Endothelial cell of umbilical vein (primary cell): ENCODE data around the gene C14orf39.

Source experiments
- CTCF ChIP-seq, 2 donors: IDR thresholded peaks; 1 replicate in 1 of 2; 2 replicates in 1 of 2; pipeline ENCODE4 v1.5.1; 2011; ENCODE audit warnings: low read length in 2 of 2, mild to moderate bottlenecking in 2 of 2, moderate library complexity in 2 of 2, control low read depth in 1 of 2, inconsistent platforms in 1 of 2, low read depth in 1 of 2; ENCODE audit not compliant: insufficient read depth in 1 of 2; ENCODE audit errors: extremely low read depth in 1 of 2
- EZH2 ChIP-seq: IDR thresholded peaks from 2 replicates; pipeline ENCODE4 v1.6.1; 2012; ENCODE audit warnings: borderline replicate concordance, low read depth, mild to moderate bottlenecking, moderate library complexity, low read length, inconsistent platforms; ENCODE audit not compliant: severe bottlenecking
- GATA2 ChIP-seq: IDR thresholded peaks from 2 replicates; pipeline ENCODE4 v1.7.0; 2011; ENCODE audit warnings: low read depth, mild to moderate bottlenecking, moderate library complexity, mixed read lengths, low read length; ENCODE audit not compliant: insufficient read length, insufficient read depth
- MAX ChIP-seq: IDR thresholded peaks from 2 replicates; pipeline ENCODE4 v1.6.1; 2011; ENCODE audit not compliant: insufficient read depth, insufficient read length
- MYC ChIP-seq: IDR thresholded peaks from one replicate; pipeline ENCODE4 v1.6.1; 2011; ENCODE audit warnings: mild to moderate bottlenecking, low read depth, low read length
- POLR2A ChIP-seq: IDR thresholded peaks from 2 replicates; pipeline ENCODE4 v1.6.1; 2012; ENCODE audit warnings: low read depth, mild to moderate bottlenecking, control low read depth, low read length
- POLR2AphosphoS5 ChIP-seq: IDR thresholded peaks from 2 replicates; pipeline ENCODE4 v1.6.1; 2012; ENCODE audit warnings: low read depth, mild to moderate bottlenecking, control low read depth, low read length, moderate library complexity; ENCODE audit not compliant: insufficient read depth

GRCh38 chr14:60512126-60512525 lies 26.3 kb upstream of the C14orf39 start:
- TF ChIP-seq CTCF (IDR thresholded peaks at IDR 0.05; ENCODE audit: extremely low read depth in 1 of 2, insufficient read depth in 1 of 2, low read depth in 1 of 2, low read length in 2 of 2) = no peak
- no peak for TF ChIP-seq MAX
- TF ChIP-seq POLR2A = no peak
- no peak for TF ChIP-seq EZH2
- TF ChIP-seq GATA2 = no peak
- no peak for TF ChIP-seq POLR2AphosphoS5
- no peak for TF ChIP-seq MYC
